WTC11 (cell line): ENCODE results near the gene SF3B1.

Source experiments
- FOXP1 ChIP-seq: sonication (generic); formaldehyde crosslinking; IDR thresholded peaks from 2 replicates; pipeline ENCODE4 v1.8.0; 2022; ENCODE audit warnings: missing genetic modification reagents, mild to moderate bottlenecking, moderate library complexity, borderline replicate concordance
- TF ChIP-seq, protein P1 (sequence below): sonication (generic); formaldehyde crosslinking; conservative IDR thresholded peaks from 2 replicates; pipeline ENCODE4 v1.8.1; 2022; ENCODE audit warnings: mild to moderate bottlenecking, missing genetic modification reagents
- TF ChIP-seq, protein P2 (sequence below): fragments of 200-600 bp; IDR thresholded peaks from 2 replicates; pipeline ENCODE4 v1.8.0; 2022; ENCODE audit warnings: antibody characterized with exemption
- TF ChIP-seq, protein P3 (sequence below): sonication (generic); formaldehyde crosslinking; IDR thresholded peaks from 2 replicates; pipeline ENCODE4 v1.8.0; 2022; ENCODE audit warnings: mild to moderate bottlenecking, missing genetic modification reagents

DNA sequence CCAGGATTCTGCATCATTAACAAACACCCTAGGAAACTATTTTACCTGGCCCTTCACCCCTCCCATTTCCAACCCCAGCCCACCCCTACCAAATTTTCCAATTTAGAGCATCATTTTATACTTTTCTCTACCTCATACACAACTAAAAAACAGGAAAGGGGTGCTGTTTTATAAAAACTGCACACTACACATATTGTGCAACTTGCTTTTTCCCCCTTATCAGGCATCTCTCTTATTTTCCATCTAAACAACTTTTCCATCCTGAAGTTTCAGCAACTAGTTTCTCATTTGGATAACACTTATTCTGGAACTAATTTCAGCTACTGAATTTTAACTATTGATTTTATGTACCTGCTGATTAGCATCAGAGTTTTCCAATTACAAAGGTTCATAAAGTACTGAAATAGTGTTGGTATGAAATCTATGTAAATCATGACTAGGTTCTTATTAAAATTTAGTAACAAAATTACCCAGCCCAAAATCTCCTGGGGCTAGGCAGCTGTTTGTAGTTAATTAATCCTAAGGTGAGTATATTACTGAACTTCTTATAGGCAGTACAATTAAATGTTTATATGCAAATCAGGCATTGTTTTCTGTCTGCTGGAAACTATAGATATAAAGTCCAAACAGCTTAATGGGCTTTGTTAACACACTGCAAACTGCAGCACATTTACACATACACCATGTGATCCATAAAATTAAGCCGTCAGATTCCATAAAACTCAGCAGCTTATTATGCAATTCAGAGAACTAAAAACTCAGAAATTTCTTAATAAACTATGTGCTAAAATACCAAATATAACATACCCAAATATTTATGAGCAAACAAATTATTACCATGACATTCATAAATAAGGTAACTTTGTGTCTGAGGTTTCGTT is 7.9 kb downstream of the SF3B1 start:
- TF ChIP-seq FOXP1 (CRISPR knock-in tag): no peak
- TF ChIP-seq, protein P1, sequence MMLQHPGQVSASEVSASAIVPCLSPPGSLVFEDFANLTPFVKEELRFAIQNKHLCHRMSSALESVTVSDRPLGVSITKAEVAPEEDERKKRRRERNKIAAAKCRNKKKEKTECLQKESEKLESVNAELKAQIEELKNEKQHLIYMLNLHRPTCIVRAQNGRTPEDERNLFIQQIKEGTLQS: no peak
- TF ChIP-seq, protein P2, sequence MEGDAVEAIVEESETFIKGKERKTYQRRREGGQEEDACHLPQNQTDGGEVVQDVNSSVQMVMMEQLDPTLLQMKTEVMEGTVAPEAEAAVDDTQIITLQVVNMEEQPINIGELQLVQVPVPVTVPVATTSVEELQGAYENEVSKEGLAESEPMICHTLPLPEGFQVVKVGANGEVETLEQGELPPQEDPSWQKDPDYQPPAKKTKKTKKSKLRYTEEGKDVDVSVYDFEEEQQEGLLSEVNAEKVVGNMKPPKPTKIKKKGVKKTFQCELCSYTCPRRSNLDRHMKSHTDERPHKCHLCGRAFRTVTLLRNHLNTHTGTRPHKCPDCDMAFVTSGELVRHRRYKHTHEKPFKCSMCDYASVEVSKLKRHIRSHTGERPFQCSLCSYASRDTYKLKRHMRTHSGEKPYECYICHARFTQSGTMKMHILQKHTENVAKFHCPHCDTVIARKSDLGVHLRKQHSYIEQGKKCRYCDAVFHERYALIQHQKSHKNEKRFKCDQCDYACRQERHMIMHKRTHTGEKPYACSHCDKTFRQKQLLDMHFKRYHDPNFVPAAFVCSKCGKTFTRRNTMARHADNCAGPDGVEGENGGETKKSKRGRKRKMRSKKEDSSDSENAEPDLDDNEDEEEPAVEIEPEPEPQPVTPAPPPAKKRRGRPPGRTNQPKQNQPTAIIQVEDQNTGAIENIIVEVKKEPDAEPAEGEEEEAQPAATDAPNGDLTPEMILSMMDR: no peak
- TF ChIP-seq, protein P3, sequence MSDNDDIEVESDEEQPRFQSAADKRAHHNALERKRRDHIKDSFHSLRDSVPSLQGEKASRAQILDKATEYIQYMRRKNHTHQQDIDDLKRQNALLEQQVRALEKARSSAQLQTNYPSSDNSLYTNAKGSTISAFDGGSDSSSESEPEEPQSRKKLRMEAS (CRISPR knock-in tag): no peak
